Effector memory CD8-positive, alpha-beta T cell (primary cell): Measurements from ENCODE around the gene RTBDN.

Experiments
- ATAC-seq: fragments of 150-1000 bp; cut with Tn5 transposase; replicated peaks from 2 replicates; pipeline ENCODE4 v1.10.0; 2021; ENCODE audit warnings: mild to moderate bottlenecking, moderate library complexity
- DNase-seq, 3 experiments: peaks; one replicate each; pipeline ENCODE4 v3.0.0; 2021
- H3K27ac Mint-ChIP-seq, 2 donors: one replicate each; pipeline ENCODE4 v1.8.0; 2022; ENCODE audit warnings: mild to moderate bottlenecking in 2 of 2, mixed read lengths in 2 of 2, moderate library complexity in 2 of 2
- H3K27me3 Mint-ChIP-seq, 2 donors: one replicate each; pipeline ENCODE4 v1.8.0; 2022; ENCODE audit warnings: mixed read lengths in 2 of 2
- H3K36me3 Mint-ChIP-seq: one replicate; pipeline ENCODE4 v1.8.0; 2022; ENCODE audit warnings: mild to moderate bottlenecking, moderate library complexity, mixed read lengths; ENCODE audit not compliant: insufficient read depth
- H3K4me1 Mint-ChIP-seq, 2 donors: one replicate each; pipeline ENCODE4 v1.8.0; 2022; ENCODE audit warnings: low read depth in 2 of 2, mixed read lengths in 2 of 2
- H3K4me3 Mint-ChIP-seq, 2 donors: one replicate each; pipeline ENCODE4 v1.8.0; 2022; ENCODE audit warnings: mild to moderate bottlenecking in 2 of 2, mixed read lengths in 2 of 2, moderate library complexity in 2 of 2
- H3K9me3 Mint-ChIP-seq, 2 donors: one replicate each; pipeline ENCODE4 v1.8.0; 2022; ENCODE audit warnings: mixed read lengths in 2 of 2

The RTBDN gene

DNA sequence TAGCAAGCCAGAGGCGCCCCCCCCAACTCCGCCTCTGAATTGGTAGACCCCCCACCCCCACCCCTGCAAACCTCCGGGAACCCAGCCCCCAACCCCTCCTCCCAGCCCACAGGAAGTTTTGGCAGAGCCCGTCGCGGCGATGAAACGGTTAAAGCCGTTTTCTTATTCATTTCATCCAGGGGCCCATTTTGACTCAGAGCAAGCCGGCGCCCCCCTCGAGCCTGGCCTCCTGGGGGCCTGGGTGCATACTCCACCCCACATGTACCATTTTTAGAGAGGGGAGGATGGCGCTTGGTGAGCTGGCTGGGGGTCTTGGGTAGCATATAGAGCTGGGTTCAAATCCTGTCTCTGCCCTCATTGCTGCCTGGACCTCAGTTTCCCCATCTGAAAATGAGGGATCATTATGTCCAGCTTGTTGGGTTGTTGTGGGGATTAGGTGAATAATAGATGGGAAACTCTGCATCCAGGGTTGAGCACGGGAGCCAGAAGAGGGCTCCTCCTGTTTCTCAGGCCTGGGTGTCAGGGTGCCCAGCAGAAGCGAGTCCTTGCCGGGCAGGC is 51.0 kb downstream of the RTBDN start:
- no peaks in the 10 kb centered on the region for H3K9me3 Mint-ChIP-seq
- H3K27me3 Mint-ChIP-seq, result no peaks in the 10 kb centered on the region
- H3K4me3 Mint-ChIP-seq, result peak overlapping the region; percentile 40 to 65
- H3K36me3 Mint-ChIP-seq, result peaks cover 6% of the 10 kb centered on the region
- H3K27ac Mint-ChIP-seq, result no peak overlapping the region
- DNase-seq, result no peak
- ATAC-seq, result no peak
- H3K4me1 Mint-ChIP-seq, result peaks cover 12 to 19% of the 10 kb centered on the region in 2 donors

DNA sequence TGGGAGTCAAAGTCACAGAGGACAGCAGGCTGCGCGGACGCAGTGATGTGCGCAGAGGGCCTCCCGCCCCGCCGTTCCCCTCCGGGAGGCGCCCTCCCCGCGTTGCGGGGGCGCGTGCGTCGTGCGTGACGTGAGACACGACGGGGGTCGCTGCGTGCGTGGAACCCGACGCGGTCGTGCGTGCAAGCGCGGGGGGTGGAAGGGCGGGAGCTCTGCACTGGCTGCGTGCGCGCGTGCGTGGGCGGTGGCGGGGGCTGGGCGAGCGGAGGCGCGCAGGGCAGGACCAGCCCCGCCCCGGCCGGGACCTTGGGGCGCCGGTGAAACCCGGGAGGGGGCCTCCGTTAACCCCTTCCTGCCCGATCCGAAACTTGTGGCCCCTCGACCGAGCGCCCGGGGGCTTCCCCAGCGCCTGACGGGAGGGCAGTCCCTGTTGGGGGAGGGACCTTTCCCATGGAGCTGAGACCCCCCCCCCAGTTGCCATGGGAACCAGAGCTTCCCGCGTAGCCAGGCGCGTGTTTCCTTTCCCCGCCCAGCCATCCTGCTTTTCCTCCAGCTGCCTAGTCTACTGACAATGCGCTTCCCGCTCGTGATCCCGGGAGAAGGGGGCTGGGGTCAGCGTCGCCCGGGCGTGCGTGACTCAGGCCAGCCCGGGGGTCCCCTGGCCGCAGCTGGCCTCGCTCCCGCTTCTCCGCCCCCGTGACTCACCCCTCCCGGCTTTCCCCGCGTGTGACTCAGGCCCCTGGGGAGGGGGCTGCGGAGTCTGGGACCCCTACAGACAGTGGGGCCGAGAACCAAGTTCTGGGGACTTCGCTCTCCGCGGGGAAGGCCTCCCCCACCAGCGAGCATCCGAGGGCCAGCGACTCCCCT is 51.7 kb downstream of the RTBDN start:
- Mint-ChIP-seq H3K27me3 (no peaks in the 10 kb centered on the region), H3K9me3 (no peaks in the 10 kb centered on the region), H3K4me3 (peak overlapping the region; percentile 65 to 79), H3K4me1 (peaks cover 15 to 22% of the 10 kb centered on the region in 2 donors), H3K27ac (peak overlapping the region in 1 of 2 donors; percentile 88), H3K36me3 (peaks cover 6% of the 10 kb centered on the region)
- ATAC-seq (no peak), DNase-seq (peak; percentile 90 to 91 (median 91))

DNA sequence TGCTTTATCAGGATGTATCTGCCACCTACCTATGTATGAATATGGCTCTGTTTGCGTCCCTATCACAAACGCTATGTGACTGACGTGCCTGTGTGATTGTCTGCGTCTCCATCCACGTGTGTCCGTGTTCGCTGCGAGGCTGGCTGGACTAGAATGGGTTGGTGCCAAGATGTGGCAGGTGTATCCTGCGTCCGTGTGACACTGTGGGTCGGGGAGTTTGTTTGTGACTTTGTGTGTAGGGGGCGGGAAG is 52.3 kb downstream of the RTBDN start:
- H3K36me3 Mint-ChIP-seq, result peaks cover 11% of the 10 kb centered on the region
- ATAC-seq, result peak; percentile 72
- peak overlapping the region; percentile 65 to 79 for H3K4me3 Mint-ChIP-seq
- H3K9me3 Mint-ChIP-seq, result no peaks in the 10 kb centered on the region
- DNase-seq, result no peak
- peak overlapping the region in 1 of 2 donors; percentile 88 for H3K27ac Mint-ChIP-seq
- no peaks in the 10 kb centered on the region for H3K27me3 Mint-ChIP-seq
- H3K4me1 Mint-ChIP-seq, result peaks cover 15 to 24% of the 10 kb centered on the region in 2 donors

DNA sequence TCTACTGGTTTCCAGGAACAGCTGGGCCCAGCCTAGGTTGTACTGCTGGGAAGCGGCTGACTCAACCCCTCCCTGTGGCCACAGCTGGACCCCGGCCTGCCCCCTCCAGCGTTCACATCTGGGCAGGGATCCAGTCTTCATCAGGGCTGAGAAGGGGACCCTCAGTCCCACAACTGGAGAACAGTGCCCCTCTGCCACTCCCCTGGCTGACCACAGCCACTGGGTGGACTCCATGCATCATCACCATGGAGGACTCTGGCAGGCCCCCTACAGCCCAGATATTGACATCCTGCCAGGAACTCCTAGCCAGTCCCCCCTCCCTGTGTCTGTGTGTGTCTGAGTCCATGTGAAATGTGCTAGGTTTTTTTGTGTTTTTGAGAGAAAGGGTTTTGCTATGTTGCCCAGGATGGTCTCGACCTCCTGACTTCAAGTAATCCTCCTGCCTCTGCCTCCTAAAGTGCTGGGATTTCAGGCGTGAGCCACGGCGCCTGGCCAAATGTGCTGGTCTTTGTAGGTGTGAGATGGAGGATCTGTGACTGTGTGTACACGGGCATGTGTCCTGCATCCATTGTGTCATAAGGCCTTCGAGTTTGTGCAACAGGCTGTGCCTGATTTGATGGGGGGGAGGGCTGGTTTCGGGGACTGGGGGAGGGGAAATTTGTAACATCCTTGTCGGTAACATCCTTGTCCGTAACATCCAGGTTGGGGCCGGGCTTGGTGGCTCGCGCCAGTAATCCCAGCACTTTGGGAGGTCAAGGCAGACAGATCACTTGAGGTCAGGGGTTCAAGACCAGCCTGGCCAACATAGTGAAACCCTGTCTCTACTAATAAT is 55.0 kb downstream of the RTBDN start:
- H3K4me3 Mint-ChIP-seq, result peak overlapping the region; percentile 42 to 84
- ATAC-seq (no peak), DNase-seq (no peak)
- no peaks in the 10 kb centered on the region for H3K27me3 Mint-ChIP-seq
- H3K9me3 Mint-ChIP-seq, result no peaks in the 10 kb centered on the region
- H3K4me1 Mint-ChIP-seq, result peaks cover 15 to 26% of the 10 kb centered on the region in 2 donors
- peak overlapping the region in 1 of 2 donors; percentile 87 for H3K27ac Mint-ChIP-seq
- peaks cover 12% of the 10 kb centered on the region for H3K36me3 Mint-ChIP-seq

DNA sequence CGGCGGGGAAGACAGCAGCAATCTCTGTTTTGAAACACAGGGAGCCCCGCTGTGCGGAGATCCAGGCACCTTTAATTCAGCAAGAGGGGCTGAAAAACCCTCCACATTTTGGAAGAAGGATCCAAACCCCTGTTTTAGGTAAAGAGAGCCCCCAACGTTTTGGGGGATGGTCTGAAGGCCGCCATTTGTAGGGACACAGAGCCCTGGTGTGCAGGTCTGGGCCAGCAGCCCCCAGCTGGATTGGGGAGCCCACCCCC is 55.5 kb downstream of the RTBDN start:
- H3K9me3 Mint-ChIP-seq, result no peaks in the 10 kb centered on the region
- H3K4me3 Mint-ChIP-seq, result peak overlapping the region; percentile 84 to 88
- no peak for DNase-seq
- peaks cover 15 to 26% of the 10 kb centered on the region in 2 donors for H3K4me1 Mint-ChIP-seq
- H3K27ac Mint-ChIP-seq, result peak overlapping the region; percentile 87 to 89
- ATAC-seq, result no peak
- no peaks in the 10 kb centered on the region for H3K27me3 Mint-ChIP-seq
- H3K36me3 Mint-ChIP-seq, result peaks cover 12% of the 10 kb centered on the region

DNA sequence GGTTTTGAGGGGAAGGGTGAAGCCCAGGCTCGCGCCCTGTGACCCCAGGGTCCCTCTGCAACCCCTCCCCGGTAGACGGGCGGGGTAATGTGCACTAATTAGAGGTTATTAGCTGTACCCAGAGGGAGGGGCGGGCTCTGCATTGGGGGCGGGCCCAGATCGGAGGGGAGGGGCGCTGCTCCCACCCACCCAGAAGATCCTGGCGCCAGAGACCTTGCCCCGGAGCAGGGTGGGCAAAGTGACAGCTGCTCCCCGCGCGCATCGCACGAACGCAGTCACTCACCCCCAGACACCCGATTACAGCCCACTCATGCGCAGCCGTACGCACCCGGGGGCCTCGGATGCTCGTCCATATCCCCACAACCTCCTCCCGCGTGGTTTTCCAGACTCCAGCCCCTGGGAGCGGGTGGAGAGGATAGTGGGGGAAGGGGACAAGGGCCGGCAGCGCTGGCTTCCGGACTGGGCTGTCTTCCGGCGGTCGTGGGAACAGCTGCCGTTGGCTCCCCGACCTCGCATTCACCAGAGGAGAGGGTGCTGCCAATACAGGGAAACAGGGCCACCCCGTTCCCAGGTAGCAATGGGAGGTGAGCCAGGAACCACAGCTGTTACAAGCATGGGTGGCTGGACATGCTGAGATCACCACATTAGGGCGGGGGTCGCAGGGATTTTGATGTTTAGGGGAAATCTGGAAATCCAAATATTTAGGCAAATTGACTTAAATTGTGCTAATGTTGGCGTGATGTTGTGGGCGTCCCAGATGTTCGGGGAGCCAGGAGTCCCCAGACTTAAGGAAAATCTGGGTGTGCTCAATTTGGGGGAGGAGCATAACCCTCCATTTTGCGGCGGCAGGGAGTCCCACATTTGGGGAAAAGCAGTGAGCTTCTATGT is 56.1 kb downstream of the RTBDN start:
- peak overlapping the region; percentile 87 to 89 for H3K27ac Mint-ChIP-seq
- ATAC-seq (no peak), DNase-seq (no peak)
- peaks cover 16 to 23% of the 10 kb centered on the region in 2 donors for H3K4me1 Mint-ChIP-seq
- H3K27me3 Mint-ChIP-seq, result no peaks in the 10 kb centered on the region
- H3K9me3 Mint-ChIP-seq, result no peaks in the 10 kb centered on the region
- peaks cover 12% of the 10 kb centered on the region for H3K36me3 Mint-ChIP-seq
- peak overlapping the region; percentile 84 to 88 for H3K4me3 Mint-ChIP-seq

DNA sequence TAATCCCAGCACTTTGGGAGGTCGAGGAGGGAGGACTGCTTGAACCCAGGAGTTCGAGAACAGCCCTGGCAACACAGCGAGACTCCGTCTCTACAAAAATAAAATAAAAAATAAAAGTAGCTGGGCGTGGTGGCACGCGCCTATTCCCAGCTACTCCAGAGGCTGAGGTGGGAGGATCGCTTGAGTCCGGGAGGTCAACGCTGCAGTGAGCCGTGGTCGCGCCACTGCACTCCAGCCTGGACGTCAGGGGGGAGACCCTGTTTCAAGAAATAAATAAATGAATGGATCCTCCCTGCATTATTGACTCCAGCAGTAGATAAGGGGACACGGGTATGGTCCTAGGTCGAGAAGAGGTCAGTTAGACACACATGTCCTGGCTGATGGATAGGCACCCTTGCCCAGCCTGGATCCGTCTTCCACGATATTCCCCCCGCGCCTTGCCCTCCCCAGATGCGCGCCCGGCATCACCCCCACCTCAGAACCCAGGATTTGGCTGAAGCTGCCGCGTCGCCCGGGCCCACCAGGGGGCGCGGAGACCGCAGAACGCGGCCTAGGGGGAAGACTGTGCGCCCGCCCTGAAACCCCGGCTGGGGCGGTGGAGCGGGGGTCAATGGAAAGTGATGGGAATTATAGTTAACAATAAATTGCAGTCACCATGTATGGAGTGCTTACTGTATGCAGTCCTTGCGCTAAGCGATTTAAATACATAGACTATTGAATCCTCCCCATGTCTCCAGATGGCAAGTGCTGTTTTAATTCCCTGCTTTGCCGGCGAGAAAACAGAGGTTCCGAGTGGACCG is 57.0 kb downstream of the RTBDN start:
- H3K4me3 Mint-ChIP-seq, result peak overlapping the region; percentile 84 to 88
- no peaks in the 10 kb centered on the region for H3K9me3 Mint-ChIP-seq
- ATAC-seq (peak; percentile 11), DNase-seq (peak; percentile 74 to 81 (median 80))
- H3K27ac Mint-ChIP-seq, result peak overlapping the region; percentile 87 to 89
- peaks cover 17 to 23% of the 10 kb centered on the region in 2 donors for H3K4me1 Mint-ChIP-seq
- H3K36me3 Mint-ChIP-seq, result peaks cover 12% of the 10 kb centered on the region
- H3K27me3 Mint-ChIP-seq, result no peaks in the 10 kb centered on the region
